PC-9 (cell line): Measurements from ENCODE around the gene FBXO24. TPM values are rescaled to one million over a fixed set of nuclear protein-coding genes. Genes with fewer than 3 reads are reported as not detected.

Experiments used
- BruUV-seq: library from RNA; stranded (reverse); fragments of 400-500 nt; replicated peaks from 2 replicates; lab custom pipeline; 2021; lab: Mats Ljungman, UMichigan
- CTCF ChIA-PET: fragments of 300-600 bp; sonication (Branson Sonifier 250); formaldehyde crosslinking; loops from one replicate; lab custom pipeline; 2022; ENCODE audit warnings: antibody characterized with exemption; lab: Charles Lee
- POLR2A ChIA-PET: fragments of 300-600 bp; sonication (Branson Sonifier 250); formaldehyde crosslinking; loops from one replicate; lab custom pipeline; 2022; ENCODE audit warnings: antibody characterized with exemption; ENCODE audit not compliant: unreplicated experiment; lab: Charles Lee
- DNase-seq, 2 experiments: peaks; one replicate each; pipeline versions ENCODE4 v3.0.0 to v3.0.0-alpha.2; 2015 to 2022; ENCODE audit warnings: mixed read lengths in 1 of 2
- H2AFZ ChIP-seq: fragments of 200-600 bp; sonication (generic); 2 replicates; pipeline ENCODE4 v1.8.1; 2017; ENCODE audit warnings: antibody characterized with exemption
- H3F3A ChIP-seq: fragments of 200-600 bp; sonication (generic); 2 replicates; pipeline ENCODE4 v1.8.1; 2017; ENCODE audit warnings: antibody characterized with exemption, mild to moderate bottlenecking, low read depth; ENCODE audit not compliant: insufficient read depth
- H3K27ac ChIP-seq: fragments of 200-600 bp; sonication (generic); 2 replicates; pipeline ENCODE4 v1.6.1; 2016; ENCODE audit warnings: mixed run types
- H3K27me3 ChIP-seq: fragments of 200-600 bp; sonication (generic); 2 replicates; pipeline ENCODE4 v1.6.1; 2016; ENCODE audit warnings: low read depth, mixed run types; ENCODE audit not compliant: insufficient read depth
- H3K36me3 ChIP-seq: fragments of 200-600 bp; sonication (generic); 2 replicates; pipeline ENCODE4 v1.6.1; 2016; ENCODE audit warnings: low read depth, mixed run types
- H3K4me1 ChIP-seq: fragments of 200-600 bp; sonication (generic); replicated peaks from 2 replicates; pipeline ENCODE4 v1.6.1; 2016; ENCODE audit warnings: mixed run types; ENCODE audit not compliant: insufficient read depth
- H3K4me2 ChIP-seq: fragments of 200-600 bp; sonication (generic); 2 replicates; pipeline ENCODE4 v1.6.1; 2017; ENCODE audit warnings: mixed run types
- H3K4me3 ChIP-seq: fragments of 200-600 bp; sonication (generic); 2 replicates; pipeline ENCODE4 v1.6.1; 2016; ENCODE audit warnings: mixed run types
- H3K79me2 ChIP-seq: fragments of 200-600 bp; sonication (generic); 2 replicates; pipeline ENCODE4 v1.6.1; 2017; ENCODE audit warnings: low read depth, mixed run types
- H3K9me2 ChIP-seq: fragments of 200-600 bp; sonication (generic); 2 replicates; pipeline ENCODE4 v1.8.1; 2017; ENCODE audit warnings: mild to moderate bottlenecking; ENCODE audit not compliant: insufficient read depth
- H3K9me3 ChIP-seq: fragments of 200-600 bp; sonication (generic); 2 replicates; pipeline ENCODE4 v1.8.1; 2016; ENCODE audit warnings: low read depth; ENCODE audit not compliant: insufficient read depth
- H4K20me1 ChIP-seq: fragments of 200-600 bp; sonication (generic); 2 replicates; pipeline ENCODE4 v1.8.1; 2017; ENCODE audit not compliant: insufficient read depth
- CTCF ChIP-seq: fragments of 200-600 bp; sonication (generic); conservative IDR thresholded peaks from 2 replicates; pipeline ENCODE4 v1.6.1; 2017; ENCODE audit warnings: mixed run types, antibody characterized with exemption, mild to moderate bottlenecking, moderate library complexity
- EZH2 ChIP-seq: fragments of 200-600 bp; sonication (generic); IDR thresholded peaks from 2 replicates; pipeline ENCODE4 v1.8.0; 2017; ENCODE audit warnings: antibody characterized with exemption, low read depth
- intact Hi-C: fragments of 100-400 bp; cut with micrococcal nuclease; formaldehyde crosslinking; loops from one replicate; pipeline ENCODE4 v1.10.0; 2022; ENCODE audit not compliant: unreplicated experiment
- total RNA-seq: library from RNA; stranded (reverse); gene quantifications from 2 replicates; pipeline ENCODE4 v1.2.3, GENCODE V29; 2021

Gene FBXO24
- total RNA-seq, 1 experiment from 2014 or later, result 2.7 TPM

DNA sequence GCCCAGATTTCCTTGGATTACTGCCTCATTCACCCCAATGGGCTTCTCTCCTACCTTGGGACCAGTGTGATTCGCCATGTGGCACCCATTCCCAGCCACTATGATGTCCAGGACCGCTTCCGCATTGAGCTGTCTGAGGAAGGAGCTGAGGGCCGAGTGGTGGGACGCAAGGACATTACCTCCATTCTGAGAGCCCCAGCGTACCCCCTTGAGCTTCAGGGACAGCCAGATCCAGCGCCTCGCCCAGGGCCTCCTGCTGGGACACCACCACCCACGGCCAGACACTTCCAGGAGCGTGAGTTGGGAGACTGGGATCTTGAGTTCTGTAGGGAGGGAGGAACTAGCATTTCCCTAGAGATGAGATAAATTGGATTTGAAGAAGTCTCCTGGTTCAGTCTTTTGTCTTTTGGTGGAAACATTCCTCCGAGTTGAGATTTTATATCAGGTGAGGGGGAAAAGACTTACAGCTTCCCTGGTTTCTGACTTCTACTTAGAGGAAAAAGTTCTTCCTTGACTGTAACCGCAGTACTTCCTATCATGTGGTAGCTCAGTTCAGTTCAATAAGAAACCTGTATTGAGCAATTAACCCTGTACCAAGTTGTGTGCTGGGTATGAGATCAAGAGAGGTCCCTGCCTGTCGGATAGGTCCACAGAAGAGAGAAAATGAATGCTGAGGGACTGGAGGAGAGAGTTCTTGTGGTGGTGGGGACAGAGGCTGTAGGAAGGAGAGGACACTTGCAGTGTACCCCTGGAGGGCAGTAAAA lies 27.5 kb downstream of the FBXO24 start:
- Histone ChIP-seq H3K27me3 (no peaks in the 10 kb centered on the region), H3K79me2 (no peaks in the 10 kb centered on the region), H3K36me3 (no peaks in the 10 kb centered on the region), H3K9me3 (no peaks in the 10 kb centered on the region), H3K4me2 (peak overlapping the region; percentile 96), H3K9me2 (no peaks in the 10 kb centered on the region), H3K4me3 (peak overlapping the region; percentile 74; the same call in 1 of the 2 replicates), H3F3A (peaks cover 15% of the 10 kb centered on the region; the same call in 1 of the 2 replicates), H2AFZ (no peak overlapping the region), H3K27ac (no peak overlapping the region), H4K20me1 (no peaks in the 10 kb centered on the region), H3K4me1 (peaks cover 5% of the 10 kb centered on the region)
- POLR2A ChIA-PET, result interaction anchor here (1.6 kb wide), 1 partner anchor 59 kb away, joined by 7 read pairs; no protein-coding TSS in a partner anchor
- BruUV-seq, result no TSS peak
- DNase-seq, result no peak
- intact Hi-C loops, result loop anchor here (2.0 kb wide), 1 partner anchor 59 kb away; the partner anchor contains the start of gene GNB2
- TF ChIP-seq CTCF (no peak), EZH2 (no peak)
- CTCF ChIA-PET, result interaction anchor here (1.7 kb wide), 1 partner anchor 25 kb away, joined by 12 read pairs; no protein-coding TSS in a partner anchor

- H3F3A ChIP-seq, result peaks cover 15% of the 10 kb centered on the region; the same call in 1 of the 2 replicates
- H3K9me3 ChIP-seq, result no peaks in the 10 kb centered on the region
- BruUV-seq, result no TSS peak
- H3K79me2 ChIP-seq, result no peaks in the 10 kb centered on the region
- no peak overlapping the region for H2AFZ ChIP-seq
- peaks cover 5% of the 10 kb centered on the region for H3K4me1 ChIP-seq
- TF ChIP-seq EZH2 (no peak), CTCF (no peak)
- H3K9me2 ChIP-seq, result no peaks in the 10 kb centered on the region
- intact Hi-C loops, result no loop called here
- H3K27me3 ChIP-seq, result no peaks in the 10 kb centered on the region
- DNase-seq, result no peak
- H3K4me3 ChIP-seq, result no peak overlapping the region
- no peak overlapping the region for H3K4me2 ChIP-seq
- no peaks in the 10 kb centered on the region for H4K20me1 ChIP-seq
- no peaks in the 10 kb centered on the region for H3K36me3 ChIP-seq
- ChIA-PET POLR2A (interaction anchor here (0.5 kb wide), 1 partner anchor 92 kb away, joined by 5 read pairs; the partner anchor contains the start of gene POP7), CTCF (no interaction called here)
- no peak overlapping the region for H3K27ac ChIP-seq
Measured at GRCh38 chr7:100614308-100614861, 28.3 kb downstream of the FBXO24 start.

- POLR2A ChIA-PET, result interaction anchor here (0.6 kb wide), 1 partner anchor 34 kb away, joined by 7 read pairs; no protein-coding TSS in a partner anchor
- intact Hi-C loops, result no loop called here
- no peaks in the 10 kb centered on the region for H4K20me1 ChIP-seq
Measured at GRCh38 chr7:100620239-100620638, 34.1 kb downstream of the FBXO24 start.

More at GRCh38 chr7:100620239-100620638, 34.1 kb downstream of the FBXO24 start:
- Histone ChIP-seq H3K9me2 (no peaks in the 10 kb centered on the region), H2AFZ (no peak overlapping the region), H3K36me3 (no peaks in the 10 kb centered on the region), H3K4me3 (no peak overlapping the region), H3K9me3 (no peaks in the 10 kb centered on the region), H3K4me1 (no peaks in the 10 kb centered on the region), H3K4me2 (no peak overlapping the region), H3K79me2 (no peaks in the 10 kb centered on the region), H3K27me3 (no peaks in the 10 kb centered on the region), H3F3A (no peaks in the 10 kb centered on the region), H3K27ac (no peak overlapping the region)
- BruUV-seq, result no TSS peak
- no peak for TF ChIP-seq CTCF
- no peak for DNase-seq
- CTCF ChIA-PET, result interaction anchor here (0.6 kb wide), 1 partner anchor 163 kb away, joined by 3 read pairs; no protein-coding TSS in a partner anchor
